ENCODE measurements around the gene GPC5. TPM values are rescaled to one million over a fixed set of nuclear protein-coding genes. Genes with fewer than 3 reads are reported as not detected.

Gene GPC5
- polyA plus RNA-seq, 2 of the 4 experiments (the other 2 are of a cell fraction) = not detected

GRCh38 chr13:91516799-91517198 is 118.4 kb downstream of the GPC5 start:
- no peak overlapping the region for H3K4me3 ChIP-seq
- H3K9me3 ChIP-seq = no peaks in the 10 kb centered on the region
- WGBS (ENCODE audit: missing lambda C conversion rate) = 0% methylated on average over 2 of the region's 3 CpGs
- DNase-seq (ENCODE audit: low read depth in 1 of 2, low spot score in 1 of 2) (no peak), ATAC-seq (no peak), FAIRE-seq (no peak)
- no peak overlapping the region for H3K27ac ChIP-seq
- H3K4me2 ChIP-seq = no peak overlapping the region
- POLR2A ChIA-PET = no interaction called here
- H3K4me1 ChIP-seq = no peaks in the 10 kb centered on the region
- CTCF ChIA-PET = no interaction called here
- TF ChIP-seq EHF (CRISPR knock-in tag; IDR thresholded peaks at IDR 0.05) = no peak
- TF ChIP-seq BCL3 (IDR thresholded peaks at IDR 0.05) = no peak
- TF ChIP-seq KDM1A (IDR thresholded peaks at IDR 0.05; ENCODE audit: low read depth) = no peak
- no peak for TF ChIP-seq SMC3 (IDR thresholded peaks at IDR 0.05)
- no peak for TF ChIP-seq HEYL (CRISPR knock-in tag; IDR thresholded peaks at IDR 0.05)
- no peak for TF ChIP-seq CHD4 (IDR thresholded peaks at IDR 0.05; ENCODE audit: borderline replicate concordance)
- TF ChIP-seq CHD2 (IDR thresholded peaks at IDR 0.05; ENCODE audit: low read length, partially characterized antibody) = no peak
- TF ChIP-seq SREBF2 (IDR thresholded peaks at IDR 0.05) = no peak
- no peak for TF ChIP-seq FOXS1 (CRISPR knock-in tag; IDR thresholded peaks at IDR 0.05)
- no peak for TF ChIP-seq CTCF (IDR thresholded peaks at IDR 0.05)
- TF ChIP-seq KDM5A (IDR thresholded peaks at IDR 0.05) = no peak
- no peak for TF ChIP-seq HOXA7 (CRISPR knock-in tag; IDR thresholded peaks at IDR 0.05)

- Histone ChIP-seq H3K9me3 (no peaks in the 10 kb centered on the region), H3K4me2 (no peak overlapping the region), H3K4me3 (no peak overlapping the region), H3K27ac (no peak overlapping the region), H3K4me1 (no peaks in the 10 kb centered on the region)
- DNase-seq (ENCODE audit: low read depth in 1 of 2, low spot score in 1 of 2) = no peak
- CTCF ChIA-PET = no interaction called here
- no peak for TF ChIP-seq ESRRA (IDR thresholded peaks at IDR 0.05; ENCODE audit: borderline replicate concordance, low read length)
- no peak for TF ChIP-seq RFX5 (IDR thresholded peaks at IDR 0.05)
- TF ChIP-seq MAZ (IDR thresholded peaks at IDR 0.05; ENCODE audit: borderline replicate concordance, low read depth, low read length) = no peak
- TF ChIP-seq NR3C1 (IDR thresholded peaks at IDR 0.05) = no peak
- TF ChIP-seq HOXB13 (CRISPR knock-in tag; IDR thresholded peaks at IDR 0.05; ENCODE audit: low read depth) = no peak
- no peak for TF ChIP-seq GATA3 (IDR thresholded peaks at IDR 0.05; ENCODE audit: borderline replicate concordance)
- TF ChIP-seq HEYL (CRISPR knock-in tag; IDR thresholded peaks at IDR 0.05) = no peak
- TF ChIP-seq NPAS2 (CRISPR knock-in tag; IDR thresholded peaks at IDR 0.05; ENCODE audit: borderline replicate concordance) = no peak
- no peak for TF ChIP-seq EP300 (IDR thresholded peaks at IDR 0.05)
- no peak for TF ChIP-seq HDAC2 (IDR thresholded peaks at IDR 0.05)
- TF ChIP-seq BHLHE40 (IDR thresholded peaks at IDR 0.05; ENCODE audit: low read depth, low read length) = no peak
- no peak for TF ChIP-seq EHMT2 (IDR thresholded peaks at IDR 0.05; ENCODE audit: low read depth)
- no peak for TF ChIP-seq CBX2 (IDR thresholded peaks at IDR 0.05; ENCODE audit: borderline replicate concordance, low read depth)
- TF ChIP-seq MYC (IDR thresholded peaks at IDR 0.05; ENCODE audit: borderline replicate concordance, low read length) = no peak
- TF ChIP-seq CHD2 (IDR thresholded peaks at IDR 0.05; ENCODE audit: low read length, partially characterized antibody) = no peak
- no peak for TF ChIP-seq PBX3 (IDR thresholded peaks at IDR 0.05)
- no peak for TF ChIP-seq POLR2A (IDR thresholded peaks at IDR 0.05; ENCODE audit: low read length)
- POLR2A ChIA-PET = no interaction called here
- FAIRE-seq = no peak
- ATAC-seq = no peak
Observed at GRCh38 chr13:91520952-91521351, 122.5 kb downstream of the GPC5 start.

Measured in A549 (cell line).